HepG2 (cell line): ENCODE measurements around the gene MAN1B1. TPM values are rescaled to one million over a fixed set of nuclear protein-coding genes. Genes with fewer than 3 reads are reported as not detected.
A peak's percentile ranks its signal among the peaks of the same experiment; 100 is the strongest.

ENCODE experiments used
- ATAC-seq: fragments of 200-7000 bp; cut with Tn5 transposase; 3 replicates; pipeline ENCODE4 v1.9.1; 2020; ENCODE audit warnings: mild to moderate bottlenecking, moderate library complexity
- BruUV-seq: library from RNA; stranded (reverse); fragments of 400-500 nt; replicated peaks from 2 replicates; lab custom pipeline; 2021; lab: Mats Ljungman, UMichigan
- CTCF ChIA-PET: fragments of 300-600 bp; formaldehyde crosslinking; extraction: SDS; loops from one replicate; lab custom pipeline; 2021; ENCODE audit warnings: low total read pairs, inconsistent platforms, low intra/inter-chr PET ratio; lab: Yijun Ruan, JAX
- POLR2A ChIA-PET: fragments of 350-600 bp; sonication (Branson Sonifier 250); formaldehyde crosslinking; loops from one replicate; lab custom pipeline; 2020; ENCODE audit warnings: antibody characterized with exemption, inconsistent platforms; lab: Yijun Ruan, JAX
- DNase-seq: peaks from one replicate; pipeline ENCODE4 v3.0.0-alpha.2; 2015; ENCODE audit warnings: low spot score
- FAIRE-seq: peaks from 3 replicates; lab custom pipeline; 2011; peaks lifted over from hg19 to GRCh38; lab: Jason Lieb, UNC
- H2AFZ ChIP-seq: one replicate; pipeline ENCODE4 v1.6.1; 2011; ENCODE audit warnings: low read length, inconsistent platforms
- H3K27ac ChIP-seq: fragments of 300-600 bp; 3 replicates; pipeline ENCODE4 v1.8.0; 2011; ENCODE audit warnings: mixed run types, mild to moderate bottlenecking, mixed read lengths, low read length, inconsistent platforms; ENCODE audit not compliant: insufficient read depth; ENCODE audit errors: extremely low read length
- H3K27me3 ChIP-seq, 2 experiments: fragments of 200-600 bp in 1 of 2; 2 replicates in 1 of 2; 3 replicates in 1 of 2; pipeline versions ENCODE4 v1.6.0 to v1.8.0; 2011; ENCODE audit warnings: low read length in 2 of 2, mild to moderate bottlenecking in 2 of 2, moderate library complexity in 2 of 2, inconsistent platforms in 1 of 2; ENCODE audit not compliant: insufficient read depth in 2 of 2, control insufficient read depth in 1 of 2
- H3K36me3 ChIP-seq, 2 experiments: fragments of 200-600 bp in 1 of 2; replicated peaks in 1 of 2; 2 replicates in 1 of 2; 3 replicates in 1 of 2; pipeline versions ENCODE4 v1.5.1 to v1.8.0; 2011; ENCODE audit warnings: low read length in 2 of 2, inconsistent platforms in 1 of 2; ENCODE audit not compliant: insufficient read depth in 2 of 2, control insufficient read depth in 1 of 2
- H3K4me1 ChIP-seq: 2 replicates; pipeline ENCODE4 v1.5.1; 2012; ENCODE audit warnings: low read length, inconsistent platforms; ENCODE audit not compliant: insufficient read depth
- H3K4me2 ChIP-seq: 2 replicates; pipeline ENCODE4 v1.6.0; 2011; ENCODE audit warnings: low read depth, low read length, inconsistent platforms
- H3K4me3 ChIP-seq, 3 experiments: fragments of 200-600 bp in 1 of 3; sonication (generic), shearing (Covaris generic) in 1 of 3; replicated peaks in 1 of 3; 2 replicates each; pipeline ENCODE4 v1.5.1; 2011 to 2016; ENCODE audit warnings: low read length in 3 of 3, inconsistent platforms in 2 of 3, low read depth in 2 of 3, mild to moderate bottlenecking in 2 of 3, control low read depth in 1 of 3, mixed read lengths in 1 of 3; ENCODE audit not compliant: insufficient read depth in 1 of 3
- H3K79me2 ChIP-seq: one replicate; pipeline ENCODE4 v1.6.1; 2011; ENCODE audit warnings: low read length, inconsistent platforms; ENCODE audit not compliant: insufficient read depth
- H3K9ac ChIP-seq: 2 replicates; pipeline ENCODE4 v1.6.0; 2011; ENCODE audit warnings: mild to moderate bottlenecking, low read depth, low read length, inconsistent platforms; ENCODE audit not compliant: insufficient read depth
- H3K9me3 ChIP-seq: 2 replicates; pipeline ENCODE4 v1.5.1; 2012; ENCODE audit warnings: mild to moderate bottlenecking, low read length
- H4K20me1 ChIP-seq: 2 replicates; pipeline ENCODE4 v1.6.0; 2011; ENCODE audit warnings: inconsistent platforms, mild to moderate bottlenecking, low read length, moderate library complexity; ENCODE audit not compliant: insufficient read depth
- AGO2 ChIP-seq: fragments of 200-400 bp; formaldehyde crosslinking; optimal IDR thresholded peaks from 2 replicates; pipeline ENCODE3; 2017; ENCODE audit warnings: mild to moderate bottlenecking, low read depth, low read length, moderate library complexity
- ARID2 ChIP-seq: sonication (generic); formaldehyde crosslinking; IDR thresholded peaks from 2 replicates; pipeline ENCODE4 v1.8.1; 2022; ENCODE audit warnings: mild to moderate bottlenecking, missing genetic modification reagents, borderline replicate concordance
- ARNT ChIP-seq: fragments of 450-650 bp; IDR thresholded peaks from 2 replicates; pipeline ENCODE4 v1.6.1; 2017
- ATF7 ChIP-seq, 2 experiments: fragments of 450-650 bp in 1 of 2; sonication (generic) in 1 of 2; formaldehyde crosslinking in 1 of 2; IDR thresholded peaks; 2 replicates each; pipeline versions ENCODE4 v1.4.0 to v1.6.1; 2016 to 2020; ENCODE audit warnings: antibody characterized with exemption in 1 of 2, mild to moderate bottlenecking in 1 of 2, missing genetic modification reagents in 1 of 2
- KDM5B ChIP-seq: sonication (generic); formaldehyde crosslinking; IDR thresholded peaks from 2 replicates; pipeline ENCODE4 v1.4.0; 2020; ENCODE audit warnings: missing genetic modification reagents, mild to moderate bottlenecking, borderline replicate concordance
- MATR3 ChIP-seq: sonication (generic); formaldehyde crosslinking; IDR thresholded peaks from 2 replicates; pipeline ENCODE4 v1.4.0; 2020; ENCODE audit warnings: missing genetic modification reagents
- RBM39 ChIP-seq: fragments of 200-400 bp; formaldehyde crosslinking; IDR thresholded peaks from one replicate; pipeline ENCODE4 v1.6.1; 2018; ENCODE audit warnings: antibody characterized with exemption, mild to moderate bottlenecking, low read depth, low read length; ENCODE audit not compliant: poor library complexity, severe bottlenecking
- RXRA ChIP-seq: sonication (generic); formaldehyde crosslinking; IDR thresholded peaks from 2 replicates; pipeline ENCODE4 v1.5.1; 2020; ENCODE audit warnings: missing genetic modification reagents
- TAF1 ChIP-seq: sonication (generic); formaldehyde crosslinking; IDR thresholded peaks from 2 replicates; pipeline ENCODE4 v1.4.0; 2020; ENCODE audit warnings: missing genetic modification reagents
- TCF12 ChIP-seq, 2 experiments: fragments of 450-650 bp in 1 of 2; sonication (generic) in 1 of 2; formaldehyde crosslinking in 1 of 2; IDR thresholded peaks; 2 replicates each; pipeline versions ENCODE4 v1.6.1 to v1.8.0; 2017 to 2022; ENCODE audit warnings: antibody characterized with exemption in 1 of 2, mild to moderate bottlenecking in 1 of 2, missing genetic modification reagents in 1 of 2, moderate library complexity in 1 of 2
- ZNF142 ChIP-seq: sonication (generic); formaldehyde crosslinking; IDR thresholded peaks from 2 replicates; pipeline ENCODE4 v1.4.0; 2020; ENCODE audit warnings: missing genetic modification reagents
- ZNF263 ChIP-seq: sonication (generic); formaldehyde crosslinking; IDR thresholded peaks from 2 replicates; pipeline ENCODE4 v1.4.0; 2020; ENCODE audit warnings: missing genetic modification reagents
- ZNF687 ChIP-seq: sonication (generic); formaldehyde crosslinking; IDR thresholded peaks from 2 replicates; pipeline ENCODE4 v1.5.1; 2020; ENCODE audit warnings: mild to moderate bottlenecking, missing genetic modification reagents, moderate library complexity
- ZNF777 ChIP-seq: sonication (generic); formaldehyde crosslinking; IDR thresholded peaks from 2 replicates; pipeline ENCODE4 v1.4.0; 2020; ENCODE audit warnings: missing genetic modification reagents
- WGBS: methylation state at CpG from one replicate; pipeline ENCODE4 v1.1.6; 2017; ENCODE audit warnings: low lambda C conversion rate; 5-methylcytosine and 5-hydroxymethylcytosine counted together
- in situ Hi-C: cut with HindIII; loops from 2 replicates; pipeline ENCODE4 v1.10.0; 2017; ENCODE audit warnings: low pct_unique_long_range_greater_than_20kb; ENCODE audit not compliant: extremely low pct_ligation_motif_present
- intact Hi-C: fragments of 100-400 bp; cut with micrococcal nuclease; formaldehyde crosslinking; loops from one replicate; pipeline ENCODE4 v1.10.0; 2022; ENCODE audit not compliant: unreplicated experiment
- polyA plus RNA-seq, 8 experiments: library from polyadenylated mRNA; depleted of rRNA in 3 of 8; stranded (reverse) in 7 of 8; unstranded in 1 of 8; fragments of >200 nt; fragmentation: Illumina TruSeq in 4 of 8; extraction: Trizol in 4 of 8; gene quantifications; 2 replicates each; pipeline versions ENCODE4 v1.2.1 to v1.2.3, GENCODE V29; 2011 to 2016; ENCODE audit warnings: low read depth in 4 of 8, missing spikeins in 1 of 8, mixed read lengths in 1 of 8; ENCODE audit not compliant: insufficient read depth in 1 of 8
- total RNA-seq, 5 experiments: library from RNA; depleted of rRNA; stranded (reverse); fragments of >200 nt; fragmentation: Illumina TruSeq; extraction: Trizol; gene quantifications; 2 replicates each; pipeline ENCODE4 v1.2.3, GENCODE V29; 2016; ENCODE audit warnings: low read depth in 1 of 5

Gene MAN1B1
- total and polyA plus RNA-seq, 2 of the 13 experiments (the other 11 are each of a cell fraction or from before 2014, with no cell fraction given) = 48.9 to 59.5 TPM

- peak overlapping the region; percentile 80 for H3K9ac ChIP-seq
- H3K27me3 ChIP-seq = no peaks in the 10 kb centered on the region
- H3K79me2 ChIP-seq = peaks cover 19% of the 10 kb centered on the region
- peaks cover 24% of the 10 kb centered on the region for H3K4me1 ChIP-seq
- ChIA-PET CTCF (no interaction called here), POLR2A (interaction anchor here (0.7 to 2.4 kb wide), 19 partner anchors 9 to 244 kb away, joined by 3 to 34 read pairs (median 6); partner anchors contain the start of genes ANAPC2, GRIN1, MAN1B1 and RNF208)
- intact Hi-C loops (no loop called here), in situ Hi-C loops (no loop called here)
- no peaks in the 10 kb centered on the region for H3K36me3 ChIP-seq
- no peak for FAIRE-seq
- ATAC-seq = peak; percentile 46
- DNase-seq = no peak
- no TSS peak for BruUV-seq
- no peak overlapping the region for H2AFZ ChIP-seq
- H4K20me1 ChIP-seq = peaks cover 5% of the 10 kb centered on the region; the same call in 1 of the 2 replicates
- no peaks in the 10 kb centered on the region for H3K9me3 ChIP-seq
- peak overlapping the region; percentile 98 for H3K4me2 ChIP-seq
- peak overlapping the region; percentile 82 for H3K27ac ChIP-seq
- 24% methylated on average over 11 of the region's 58 CpGs for WGBS
- peak overlapping the region; percentile 75 to 90 (median 85) for H3K4me3 ChIP-seq
- TF ChIP-seq RBM39 (no peak), ATF7 (IDR thresholded peaks at IDR 0.05) (no peak), ATF7 (CRISPR knock-in tag; IDR thresholded peaks at IDR 0.05) (0 out of 2 replicates have a peak, but pooled peaks have one; percentile 2), ARID2 (CRISPR knock-in tag) (no peak), MATR3 (CRISPR knock-in tag) (no peak), RXRA (CRISPR knock-in tag) (no peak), AGO2 (peak; percentile 23), ZNF142 (CRISPR knock-in tag) (no peak), ZNF687 (CRISPR knock-in tag) (peak; percentile 33; the same call in 1 of the 2 replicates), TAF1 (CRISPR knock-in tag) (no peak), ARNT (no peak), ZNF777 (peak; percentile 46; the same call in 1 of the 2 replicates), KDM5B (CRISPR knock-in tag) (0 out of 2 replicates have a peak, but pooled peaks have one; percentile 8), TCF12 (IDR thresholded peaks at IDR 0.05) (no peak), TCF12 (CRISPR knock-in tag; IDR thresholded peaks at IDR 0.05) (0 out of 2 replicates have a peak, but pooled peaks have one; percentile 48), ZNF263 (CRISPR knock-in tag) (0 out of 2 replicates have a peak, but pooled peaks have one; percentile 7)
Observed at GRCh38 chr9:137130176-137130755, 43.5 kb downstream of the MAN1B1 start.
